Activated CD8-positive, alpha-beta T cell treated with anti-CD3 and anti-CD28 coated beads for 36 hours (primary cell): Measurements from ENCODE around the gene ASB16. TPM values are rescaled to one million over a fixed set of nuclear protein-coding genes. Genes with fewer than 3 reads are reported as not detected.

Experiments used
- ATAC-seq: fragments of 200-7000 bp; cut with Tn5 transposase; one replicate; pipeline ENCODE4 v1.10.0; 2021; ENCODE audit warnings: mild to moderate bottlenecking, moderate library complexity
- CTCF ChIA-PET: fragments of 350-600 bp; sonication (Branson Sonifier 250); formaldehyde crosslinking; loops from one replicate; lab custom pipeline; 2021; ENCODE audit warnings: antibody characterized with exemption; lab: Charles Lee
- POLR2A ChIA-PET: fragments of 350-600 bp; sonication (Branson Sonifier 250); formaldehyde crosslinking; loops from one replicate; lab custom pipeline; 2021; ENCODE audit warnings: antibody characterized with exemption; lab: Charles Lee
- DNase-seq: peaks from one replicate; pipeline ENCODE4 v3.0.0-alpha.2; 2020
- H3K27ac Mint-ChIP-seq: one replicate; pipeline ENCODE4 v1.8.0; 2021; ENCODE audit warnings: mild to moderate bottlenecking, mixed read lengths
- H3K27me3 Mint-ChIP-seq: one replicate; pipeline ENCODE4 v1.8.0; 2021; ENCODE audit warnings: mixed read lengths
- H3K36me3 Mint-ChIP-seq: one replicate; pipeline ENCODE4 v1.8.0; 2021; ENCODE audit warnings: low read depth, mixed read lengths
- H3K4me1 Mint-ChIP-seq: one replicate; pipeline ENCODE4 v1.8.0; 2021; ENCODE audit warnings: low read depth, mixed read lengths
- H3K4me3 Mint-ChIP-seq: one replicate; pipeline ENCODE4 v1.8.0; 2021; ENCODE audit warnings: mild to moderate bottlenecking, moderate library complexity, mixed read lengths
- H3K9me3 Mint-ChIP-seq: one replicate; pipeline ENCODE4 v1.8.0; 2021; ENCODE audit warnings: mixed read lengths
- CTCF ChIP-seq: fragments of 200-600 bp; IDR thresholded peaks from one replicate; pipeline ENCODE4 v1.8.0; 2022; ENCODE audit warnings: antibody characterized with exemption, mild to moderate bottlenecking
- intact Hi-C: fragments of 100-400 bp; cut with micrococcal nuclease; formaldehyde crosslinking; loops from one replicate; pipeline ENCODE4 v1.10.0; 2022
- total RNA-seq, 2 experiments: library from RNA; stranded (reverse); gene quantifications; one replicate each; pipeline ENCODE4 v1.2.3, GENCODE V29; 2021

ASB16 gene
- total RNA-seq, 2 experiments from 2014 or later, result 0.18 to 0.27 TPM

GRCh38 chr17:44176671-44177501, 6.4 kb downstream of the ASB16 start:
- DNase-seq (no peak), ATAC-seq (no peak)
- Mint-ChIP-seq H3K27ac (no peak overlapping the region), H3K9me3 (no peaks in the 10 kb centered on the region), H3K27me3 (no peaks in the 10 kb centered on the region), H3K4me3 (no peak overlapping the region), H3K4me1 (peaks cover 2% of the 10 kb centered on the region), H3K36me3 (peaks cover 15% of the 10 kb centered on the region)
- TF ChIP-seq CTCF, result no peak
- intact Hi-C loops, result no loop called here
- POLR2A ChIA-PET, result interaction anchor here (1.3 kb wide), 1 partner anchor 8 kb away, joined by 3 read pairs; no protein-coding TSS in a partner anchor
- CTCF ChIA-PET, result interaction anchor here (1.3 kb wide), 1 partner anchor 8 kb away, joined by 4 read pairs; no protein-coding TSS in a partner anchor

GRCh38 chr17:44177640-44178039, 7.1 kb downstream of the ASB16 start:
- POLR2A ChIA-PET, result interaction anchor here (1.3 kb wide), 1 partner anchor 8 kb away, joined by 3 read pairs; no protein-coding TSS in a partner anchor

GRCh38 chr17:44178133-44178532, 7.6 kb downstream of the ASB16 start:
- no peak for TF ChIP-seq CTCF
- Mint-ChIP-seq H3K27me3 (no peaks in the 10 kb centered on the region), H3K27ac (no peak overlapping the region), H3K36me3 (peaks cover 17% of the 10 kb centered on the region), H3K9me3 (no peaks in the 10 kb centered on the region), H3K4me3 (no peak overlapping the region), H3K4me1 (peaks cover 2% of the 10 kb centered on the region)
- ChIA-PET POLR2A (interaction anchor here (1.3 kb wide), 1 partner anchor 7 kb away, joined by 3 read pairs; no protein-coding TSS in a partner anchor), CTCF (interaction anchor here (0.7 to 1.6 kb wide), 2 partner anchors 10 to 24 kb away, joined by 4 to 5 read pairs; no protein-coding TSS in a partner anchor)
- ATAC-seq (no peak), DNase-seq (no peak)
- intact Hi-C loops, result no loop called here

More at GRCh38 chr17:44177640-44178039, 7.1 kb downstream of the ASB16 start:
- CTCF ChIA-PET, result interaction anchor here (1.6 kb wide), 1 partner anchor 9 kb away, joined by 5 read pairs; no protein-coding TSS in a partner anchor
- Mint-ChIP-seq H3K9me3 (no peaks in the 10 kb centered on the region), H3K4me1 (peaks cover 2% of the 10 kb centered on the region), H3K27me3 (no peaks in the 10 kb centered on the region), H3K4me3 (no peak overlapping the region), H3K27ac (no peak overlapping the region), H3K36me3 (peaks cover 17% of the 10 kb centered on the region)
- ATAC-seq, result no peak
- intact Hi-C loops, result no loop called here
- no peak for TF ChIP-seq CTCF
- DNase-seq, result no peak

- ATAC-seq, result no peak
- CTCF ChIA-PET, result interaction anchor here (1.1 to 1.6 kb wide), 2 partner anchors 14 to 32 kb away, joined by 3 to 5 read pairs; no protein-coding TSS in a partner anchor
- POLR2A ChIA-PET, result interaction anchor here (4.8 kb wide), 1 partner anchor 10 kb away, joined by 37 read pairs; the partner anchor contains the start of gene ASB16
- Mint-ChIP-seq H3K4me3 (no peak overlapping the region), H3K9me3 (no peaks in the 10 kb centered on the region), H3K4me1 (peaks cover 27% of the 10 kb centered on the region), H3K27me3 (no peaks in the 10 kb centered on the region), H3K27ac (peak overlapping the region; percentile 28), H3K36me3 (peaks cover 21% of the 10 kb centered on the region)
- intact Hi-C loops, result no loop called here
- DNase-seq, result no peak
- TF ChIP-seq CTCF, result no peak
Measured at GRCh38 chr17:44183024-44183423, 12.5 kb downstream of the ASB16 start.
